IMR-90 (cell line): ENCODE measurements around the gene IP6K3. TPM values are rescaled to one million over a fixed set of nuclear protein-coding genes. Genes with fewer than 3 reads are reported as not detected.

Source experiments
- ATAC-seq: fragments of 200-7000 bp; cut with Tn5 transposase; 2 replicates; pipeline ENCODE4 v1.9.1; 2020; ENCODE audit warnings: low read depth, mild to moderate bottlenecking, moderate library complexity
- BruUV-seq: library from RNA; stranded (reverse); fragments of 400-500 nt; replicated peaks from 2 replicates; lab custom pipeline; 2021; lab: Mats Ljungman, UMichigan
- CTCF ChIA-PET: fragments of 300-600 bp; formaldehyde crosslinking; extraction: SDS; loops from one replicate; lab custom pipeline; 2021; ENCODE audit warnings: antibody characterized with exemption; lab: Yijun Ruan, JAX
- POLR2A ChIA-PET: fragments of 300-600 bp; sonication (Branson Sonifier 250); formaldehyde crosslinking; loops from one replicate; lab custom pipeline; 2022; ENCODE audit warnings: antibody characterized with exemption; ENCODE audit not compliant: unreplicated experiment; lab: Charles Lee
- DNase-seq: peaks from one replicate; pipeline ENCODE4 v3.0.0; 2013
- H2AFZ ChIP-seq: replicated peaks from 2 replicates; pipeline ENCODE3; 2013; ENCODE audit warnings: low read length, mild to moderate bottlenecking; ENCODE audit not compliant: poor library complexity
- H2AK5ac ChIP-seq: 2 replicates; pipeline ENCODE4 v1.6.1; 2013; ENCODE audit warnings: low read depth, low read length, inconsistent platforms
- H2AK9ac ChIP-seq: replicated peaks from 2 replicates; pipeline ENCODE3; 2013; ENCODE audit warnings: mild to moderate bottlenecking, low read depth, low read length, moderate library complexity; ENCODE audit not compliant: poor library complexity
- H2BK120ac ChIP-seq: 2 replicates; pipeline ENCODE4 v1.6.1; 2013; ENCODE audit warnings: low read depth, low read length, inconsistent platforms
- H2BK15ac ChIP-seq: 3 replicates; pipeline ENCODE4 v1.6.1; 2013; ENCODE audit warnings: low read depth, low read length, inconsistent platforms
- H2BK20ac ChIP-seq: 2 replicates; pipeline ENCODE4 v1.6.1; 2013; ENCODE audit warnings: low read depth, mild to moderate bottlenecking, inconsistent platforms, low read length, moderate library complexity
- H2BK5ac ChIP-seq: 2 replicates; pipeline ENCODE4 v1.6.1; 2013; ENCODE audit warnings: mild to moderate bottlenecking, low read depth, low read length, inconsistent platforms; ENCODE audit not compliant: poor library complexity, severe bottlenecking
- H3K14ac ChIP-seq: replicated peaks from 2 replicates; pipeline ENCODE4 v1.6.1; 2013; ENCODE audit warnings: low read depth, low read length, inconsistent platforms
- H3K18ac ChIP-seq: 2 replicates; pipeline ENCODE4 v1.6.1; 2013; ENCODE audit warnings: low read depth, low read length, control low read depth
- H3K23ac ChIP-seq: 2 replicates; pipeline ENCODE4 v1.6.1; 2013; ENCODE audit warnings: low read depth, low read length, inconsistent platforms
- H3K27ac ChIP-seq: 2 replicates; pipeline ENCODE4 v1.5.1; 2013; ENCODE audit warnings: mild to moderate bottlenecking, control low read depth, low read length; ENCODE audit not compliant: insufficient read depth
- H3K27me3 ChIP-seq: 2 replicates; pipeline ENCODE4 v1.6.1; 2013; ENCODE audit warnings: low read length; ENCODE audit not compliant: control insufficient read depth, insufficient read depth
- H3K36me3 ChIP-seq: 2 replicates; pipeline ENCODE4 v1.6.1; 2013; ENCODE audit warnings: low read length, mixed read lengths; ENCODE audit not compliant: control insufficient read depth, insufficient read depth
- H3K4ac ChIP-seq: 2 replicates; pipeline ENCODE4 v1.6.1; 2013; ENCODE audit warnings: low read depth, low read length, inconsistent platforms
- H3K4me1 ChIP-seq: 2 replicates; pipeline ENCODE4 v1.6.1; 2013; ENCODE audit warnings: low read length, mixed read lengths; ENCODE audit not compliant: control insufficient read depth, insufficient read depth
- H3K4me2 ChIP-seq: 2 replicates; pipeline ENCODE4 v1.6.1; 2013; ENCODE audit warnings: low read depth, mild to moderate bottlenecking, control low read depth, low read length, moderate library complexity
- H3K4me3 ChIP-seq: 2 replicates; pipeline ENCODE4 v1.5.1; 2013; ENCODE audit warnings: low read depth, mild to moderate bottlenecking, control low read depth, low read length, moderate library complexity; ENCODE audit not compliant: insufficient read depth
- H3K56ac ChIP-seq: 2 replicates; pipeline ENCODE4 v1.6.1; 2013; ENCODE audit warnings: low read length, inconsistent platforms; ENCODE audit not compliant: insufficient read depth; ENCODE audit errors: extremely low read depth
- H3K79me1 ChIP-seq, 2 experiments: 2 replicates each; pipeline ENCODE4 v1.6.1; 2013; ENCODE audit warnings: low read length in 2 of 2, inconsistent platforms in 1 of 2, low read depth in 1 of 2
- H3K9ac ChIP-seq: 2 replicates; pipeline ENCODE4 v1.6.1; 2013; ENCODE audit warnings: low read depth, low read length, control low read depth
- H3K9me1 ChIP-seq: 2 replicates; pipeline ENCODE4 v1.6.1; 2013; ENCODE audit warnings: low read length, inconsistent platforms; ENCODE audit not compliant: insufficient read depth
- H3K9me3 ChIP-seq: 2 replicates; pipeline ENCODE4 v1.6.1; 2013; ENCODE audit warnings: low read length; ENCODE audit not compliant: control insufficient read depth, insufficient read depth
- H4K20me1 ChIP-seq: 2 replicates; pipeline ENCODE4 v1.6.1; 2013; ENCODE audit warnings: low read length, inconsistent platforms; ENCODE audit not compliant: insufficient read depth
- H4K5ac ChIP-seq: 2 replicates; pipeline ENCODE4 v1.6.1; 2013; ENCODE audit warnings: mild to moderate bottlenecking, low read depth, low read length, control low read depth
- H4K8ac ChIP-seq, 2 experiments: 2 replicates each; pipeline ENCODE4 v1.6.1; 2013; ENCODE audit warnings: low read depth in 2 of 2, low read length in 2 of 2, control low read depth in 1 of 2, inconsistent platforms in 1 of 2
- H4K91ac ChIP-seq: 2 replicates; pipeline ENCODE4 v1.6.1; 2013; ENCODE audit warnings: low read depth, low read length, inconsistent platforms; ENCODE audit not compliant: insufficient read depth
- BHLHE40 ChIP-seq: fragments of 150-350 bp; IDR thresholded peaks from 2 replicates; pipeline ENCODE4 v1.6.1; 2016; ENCODE audit warnings: mild to moderate bottlenecking, low read depth, low read length
- CHD1 ChIP-seq: IDR thresholded peaks from 2 replicates; pipeline ENCODE4 v1.6.1; 2012; ENCODE audit warnings: low read depth, low read length, improper control_type of control experiment
- CTCF ChIP-seq: conservative IDR thresholded peaks from 2 replicates; pipeline ENCODE4 v1.5.1; 2012; ENCODE audit warnings: mild to moderate bottlenecking, low read depth, low read length, improper control_type of control experiment
- ELK1 ChIP-seq: fragments of 150-350 bp; IDR thresholded peaks from 2 replicates; pipeline ENCODE4 v1.6.1; 2016; ENCODE audit warnings: low read depth, mild to moderate bottlenecking, low read length, moderate library complexity, borderline replicate concordance
- MAZ ChIP-seq: IDR thresholded peaks from 2 replicates; pipeline ENCODE4 v1.6.1; 2012; ENCODE audit warnings: low read depth, mild to moderate bottlenecking, low read length, improper control_type of control experiment, moderate library complexity, borderline replicate concordance
- NFE2L2 ChIP-seq: fragments of 150-350 bp; IDR thresholded peaks from 2 replicates; pipeline ENCODE4 v1.6.1; 2016; ENCODE audit warnings: low read depth, mild to moderate bottlenecking, low read length
- RAD21 ChIP-seq: IDR thresholded peaks from 2 replicates; pipeline ENCODE4 v1.6.1; 2012; ENCODE audit warnings: low read length, improper control_type of control experiment
- USF2 ChIP-seq: fragments of 150-350 bp; IDR thresholded peaks from 2 replicates; pipeline ENCODE4 v1.6.1; 2017; ENCODE audit warnings: mild to moderate bottlenecking, antibody characterized with exemption, low read length, low read depth
- WGBS, 2 experiments: methylation state at CpG; one replicate each; pipeline versions ENCODE4 v1.1.5 to v1.1.7; 2013; ENCODE audit warnings: missing lambda C conversion rate in 2 of 2; ENCODE audit not compliant: insufficient read length in 1 of 2; ENCODE audit errors: extremely low coverage in 2 of 2; 5-methylcytosine and 5-hydroxymethylcytosine counted together
- dilution Hi-C: fragments of 300-500 bp; cut with HindIII; formaldehyde crosslinking; loops from one replicate; pipeline ENCODE4 v1.14.3; 2018; ENCODE audit warnings: low sequenced_read_pairs; ENCODE audit not compliant: unreplicated experiment
- in situ Hi-C: fragments of 300-500 bp; cut with MboI; formaldehyde crosslinking; loops from 3 replicates; pipeline ENCODE4 v1.14.3; 2019; ENCODE audit warnings: low sequenced_read_pairs, inconsistent platforms, mixed read lengths
- intact Hi-C: fragments of 100-400 bp; cut with micrococcal nuclease; formaldehyde crosslinking; loops from 2 replicates; pipeline ENCODE4 v1.10.0; 2022
- polyA plus RNA-seq, 3 experiments: library from polyadenylated mRNA; depleted of rRNA; stranded (reverse); fragments of >200 nt; gene quantifications; 2 replicates each; pipeline ENCODE4 v1.2.3, GENCODE V29; 2012; ENCODE audit warnings: low replicate concordance in 1 of 3
- total RNA-seq: library from RNA; depleted of rRNA; stranded (reverse); fragments of >200 nt; gene quantifications from 2 replicates; pipeline ENCODE4 v1.2.3, GENCODE V29; 2012

Gene IP6K3
- total and polyA plus RNA-seq, 2 of the 4 experiments (the other 2 are of a cell fraction) = 0.18 to 0.51 TPM

GRCh38 chr6:33782561-33782960 is 35.9 kb upstream of the IP6K3 start:
- H2AK5ac ChIP-seq = peak overlapping the region; percentile 69; the same call in 1 of the 2 replicates
- no peak overlapping the region for H2BK20ac ChIP-seq
- H4K8ac ChIP-seq = 0 out of 4 replicates have a peak overlapping the region, but pooled peaks of 1 of the 2 experiments have one; percentile 13
- WGBS, 2 experiments = no CpG with 5 or more reads among the region's 5 CpGs
- H3K9me3 ChIP-seq = no peaks in the 10 kb centered on the region
- H3K79me1 ChIP-seq = peaks cover 48 to 87% of the 10 kb centered on the region in 2 experiments
- H3K27me3 ChIP-seq = no peaks in the 10 kb centered on the region
- dilution Hi-C loops = no loop called here
- peaks cover 26% of the 10 kb centered on the region for H4K20me1 ChIP-seq
- BruUV-seq = no TSS peak
- H4K5ac ChIP-seq = no peak overlapping the region
- no peak overlapping the region for H3K27ac ChIP-seq
- no peak overlapping the region for H3K56ac ChIP-seq
- no peak overlapping the region for H3K4me2 ChIP-seq
- no peak overlapping the region for H3K4me3 ChIP-seq
- ChIA-PET CTCF (no interaction called here), POLR2A (interaction anchor here (0.7 kb wide), 1 partner anchor 202 kb away, joined by 3 read pairs; the partner anchor contains the start of gene BAK1)
- H2AFZ ChIP-seq = no peak overlapping the region
- no peak overlapping the region for H3K9ac ChIP-seq
- no peak overlapping the region for H3K23ac ChIP-seq
- TF ChIP-seq CHD1 = no peak
- TF ChIP-seq NFE2L2 = no peak
- TF ChIP-seq MAZ = no peak
- no peak for TF ChIP-seq RAD21
- no peak for TF ChIP-seq USF2
- TF ChIP-seq CTCF = no peak
- TF ChIP-seq BHLHE40 = no peak
- no peak for TF ChIP-seq ELK1
- H2BK5ac ChIP-seq = no peak overlapping the region
- DNase-seq (no peak), ATAC-seq (no peak)
- 0 out of 2 replicates have a peak overlapping the region, but pooled peaks have one; percentile 1 for H3K4ac ChIP-seq
- H4K91ac ChIP-seq = no peak overlapping the region
- H2AK9ac ChIP-seq = no peak overlapping the region
- peaks cover 21% of the 10 kb centered on the region for H3K4me1 ChIP-seq
- H3K18ac ChIP-seq = no peak overlapping the region
- intact Hi-C loops = no loop called here
- in situ Hi-C loops = no loop called here
- H3K14ac ChIP-seq = no peak overlapping the region
- H3K36me3 ChIP-seq = peaks cover 67% of the 10 kb centered on the region
- peaks cover 24% of the 10 kb centered on the region for H3K9me1 ChIP-seq
- H2BK120ac ChIP-seq = no peak overlapping the region
- peak overlapping the region; percentile 4; the same call in 1 of the 3 replicates for H2BK15ac ChIP-seq
